SK-N-SH (cell line): ENCODE measurements around the gene THY1. TPM values are rescaled to one million over a fixed set of nuclear protein-coding genes. Genes with fewer than 3 reads are reported as not detected.

Experiments used
- CTCF ChIA-PET: fragments of 300-600, 350-600 bp; formaldehyde crosslinking; extraction: SDS; loops from one replicate; lab custom pipeline; 2021; lab: Yijun Ruan, JAX
- POLR2A ChIA-PET: fragments of 350-600 bp; sonication (Branson Sonifier 250); formaldehyde crosslinking; extraction: SDS; loops from one replicate; lab custom pipeline; 2020; ENCODE audit warnings: antibody characterized with exemption, inconsistent platforms; lab: Yijun Ruan, JAX
- DNase-seq: peaks from one replicate; pipeline ENCODE4 v3.0.0; 2012
- H2AFZ ChIP-seq: fragments of 200-600 bp; sonication (generic); 2 replicates; pipeline ENCODE4 v1.8.1; 2016; ENCODE audit warnings: antibody characterized with exemption, mild to moderate bottlenecking, low read depth
- H3F3A ChIP-seq: fragments of 200-600 bp; sonication (generic); replicated peaks from 2 replicates; pipeline ENCODE3; 2016; ENCODE audit warnings: antibody characterized with exemption, mild to moderate bottlenecking; ENCODE audit not compliant: insufficient read depth
- H3K27ac ChIP-seq, 2 experiments: fragments of 200-500 bp in 1 of 2; fragments of 200-600 bp in 1 of 2; sonication (Bioruptor generic) in 1 of 2; sonication (generic), shearing (Covaris generic) in 1 of 2; 2 replicates each; pipeline versions ENCODE4 v1.5.1 to v1.6.1; 2014 to 2016; ENCODE audit warnings: low read depth in 2 of 2, inconsistent platforms in 1 of 2, low read length in 1 of 2, mild to moderate bottlenecking in 1 of 2, mixed read lengths in 1 of 2
- H3K27me3 ChIP-seq: fragments of 200-600 bp; sonication (generic), shearing (Covaris generic); 2 replicates; pipeline ENCODE4 v1.6.1; 2016; ENCODE audit warnings: mixed run types; ENCODE audit not compliant: insufficient read depth
- H3K36me3 ChIP-seq, 2 experiments: fragments of 200-500 bp in 1 of 2; fragments of 200-600 bp in 1 of 2; sonication (Bioruptor generic) in 1 of 2; sonication (generic) in 1 of 2; replicated peaks in 1 of 2; 2 replicates each; pipeline versions ENCODE3 to v1.5.1; 2014 to 2016; ENCODE audit warnings: low read length in 1 of 2, mild to moderate bottlenecking in 1 of 2; ENCODE audit not compliant: insufficient read depth in 2 of 2, control insufficient read depth in 1 of 2
- H3K4me1 ChIP-seq, 2 experiments: fragments of 200-500 bp in 1 of 2; fragments of 200-600 bp in 1 of 2; sonication (Bioruptor generic) in 1 of 2; sonication (generic), shearing (Covaris generic) in 1 of 2; 2 replicates each; pipeline versions ENCODE4 v1.5.1 to v1.6.1; 2014 to 2016; ENCODE audit warnings: low read depth in 1 of 2, low read length in 1 of 2, mixed run types in 1 of 2; ENCODE audit not compliant: insufficient read depth in 2 of 2, control insufficient read depth in 1 of 2
- H3K4me2 ChIP-seq: fragments of 200-600 bp; sonication (generic), shearing (Covaris generic); 2 replicates; pipeline ENCODE4 v1.6.1; 2017; ENCODE audit warnings: mixed run types
- H3K4me3 ChIP-seq, 2 experiments: fragments of 200-500 bp in 1 of 2; fragments of 200-600 bp in 1 of 2; sonication (Bioruptor generic) in 1 of 2; sonication (generic), shearing (Covaris generic) in 1 of 2; 2 replicates each; pipeline versions ENCODE4 v1.5.1 to v1.8.1; 2014 to 2016; ENCODE audit warnings: low read depth in 2 of 2, inconsistent platforms in 1 of 2, low read length in 1 of 2, mild to moderate bottlenecking in 1 of 2, mixed read lengths in 1 of 2, moderate library complexity in 1 of 2
- H3K79me2 ChIP-seq: fragments of 200-600 bp; sonication (generic); 2 replicates; pipeline ENCODE4 v1.8.1; 2017; ENCODE audit warnings: mild to moderate bottlenecking; ENCODE audit not compliant: insufficient read depth
- H3K9ac ChIP-seq: fragments of 200-600 bp; sonication (generic); 2 replicates; pipeline ENCODE4 v1.6.1; 2017; ENCODE audit warnings: mixed run types
- H3K9me2 ChIP-seq: fragments of 200-600 bp; sonication (generic); 2 replicates; pipeline ENCODE4 v1.6.1; 2017; ENCODE audit warnings: mixed run types
- H3K9me3 ChIP-seq: fragments of 200-600 bp; sonication (generic); 2 replicates; pipeline ENCODE4 v1.6.1; 2017; ENCODE audit warnings: mixed run types, mild to moderate bottlenecking, moderate library complexity
- H4K20me1 ChIP-seq: fragments of 200-600 bp; sonication (generic); 2 replicates; pipeline ENCODE4 v1.6.1; 2017; ENCODE audit warnings: mild to moderate bottlenecking, mixed run types; ENCODE audit not compliant: insufficient read depth
- CTCF ChIP-seq: fragments of 200-600 bp; sonication (generic); IDR thresholded peaks from 2 replicates; pipeline ENCODE4 v1.6.1; 2017; ENCODE audit warnings: antibody characterized with exemption, mild to moderate bottlenecking, moderate library complexity
- ELF1 ChIP-seq: IDR thresholded peaks from 2 replicates; pipeline ENCODE4 v1.4.0; 2012
- EP300 ChIP-seq, 2 experiments: IDR thresholded peaks; 2 replicates each; pipeline versions ENCODE4 v1.4.0 to v1.6.1; 2012; ENCODE audit warnings: borderline replicate concordance in 1 of 2, low read depth in 1 of 2, low read length in 1 of 2
- EZH2phosphoT487 ChIP-seq: fragments of 200-600 bp; sonication (generic); IDR thresholded peaks from 2 replicates; pipeline ENCODE4 v1.6.1; 2017; ENCODE audit warnings: low read depth, mixed run types, mild to moderate bottlenecking, antibody characterized with exemption, moderate library complexity, borderline replicate concordance
- IRF3 ChIP-seq: fragments of 150-350 bp; IDR thresholded peaks from 2 replicates; pipeline ENCODE4 v1.6.1; 2016; ENCODE audit warnings: mild to moderate bottlenecking, low read depth, low read length
- JUND ChIP-seq: IDR thresholded peaks from 2 replicates; pipeline ENCODE4 v1.4.0; 2012
- MAX ChIP-seq: IDR thresholded peaks from 2 replicates; pipeline ENCODE4 v1.4.0; 2012; ENCODE audit warnings: low read depth
- MEF2A ChIP-seq: IDR thresholded peaks from 2 replicates; pipeline ENCODE4 v1.4.0; 2012; ENCODE audit warnings: low read depth, borderline replicate concordance
- NFIC ChIP-seq: IDR thresholded peaks from 2 replicates; pipeline ENCODE4 v1.4.0; 2012; ENCODE audit warnings: borderline replicate concordance
- PBX3 ChIP-seq: IDR thresholded peaks from 2 replicates; pipeline ENCODE4; 2012
- RFX5 ChIP-seq: IDR thresholded peaks from 2 replicates; pipeline ENCODE4 v1.6.1; 2012; ENCODE audit warnings: mild to moderate bottlenecking, improper control_type of control experiment, low read length
- WGBS: methylation state at CpG from one replicate; pipeline ENCODE4 v1.1.6; 2017; ENCODE audit warnings: low lambda C conversion rate; 5-methylcytosine and 5-hydroxymethylcytosine counted together
- polyA plus RNA-seq, 3 experiments: library from polyadenylated mRNA; depleted of rRNA; stranded (reverse); fragments of >200 nt; gene quantifications; 2 replicates each; pipeline ENCODE4 v1.2.3, GENCODE V29; 2012
- small RNA-seq, 7 experiments: library from RNA; depleted of rRNA; stranded (forward); fragments of <200 nt; gene quantifications; one replicate each; pipeline ENCODE3, GENCODE V24; 2012
- TF ChIP-seq, protein P1 (sequence below): IDR thresholded peaks from 2 replicates; pipeline ENCODE4 v1.4.0; 2012; ENCODE audit warnings: low read depth, borderline replicate concordance

The THY1 gene
- polyA plus RNA-seq, 1 of the 3 experiments (the other 2 are of a cell fraction), result 1,091 TPM

DNA sequence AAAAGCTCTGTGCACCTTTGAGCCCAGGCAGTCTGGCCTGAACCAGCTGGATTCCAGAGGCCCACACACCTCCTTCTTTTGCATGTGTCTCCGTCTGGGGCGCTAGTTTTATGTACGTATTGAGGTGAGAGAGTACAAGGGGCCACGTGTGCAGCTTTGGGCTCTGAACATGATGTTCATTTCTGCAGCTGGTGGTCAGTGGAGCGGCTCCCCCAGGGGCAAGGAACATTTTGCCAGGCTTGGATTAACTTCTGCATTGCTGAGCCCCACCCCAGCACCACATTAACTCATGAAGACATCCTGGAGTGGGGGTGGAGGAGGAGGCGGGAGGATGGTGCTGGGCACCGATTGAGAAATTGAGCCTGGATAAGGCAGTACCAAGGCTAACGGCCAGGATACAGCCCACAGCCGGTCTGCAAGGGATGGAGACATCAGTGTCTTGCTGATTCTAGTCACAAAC is 55.3 kb downstream of the THY1 start:
- POLR2A ChIA-PET, result no interaction called here
- H4K20me1 ChIP-seq, result no peaks in the 10 kb centered on the region
- TF ChIP-seq ELF1 (no peak), CTCF (no peak), IRF3 (no peak), NFIC (no peak), PBX3 (no peak), EZH2phosphoT487 (no peak), MEF2A (no peak), EP300 (IDR thresholded peaks at IDR 0.05; ENCODE audit: borderline replicate concordance in 1 of 2, low read depth in 1 of 2, low read length in 1 of 2) (no peak), RFX5 (no peak), MAX (no peak), JUND (no peak)
- TF ChIP-seq, protein P1, sequence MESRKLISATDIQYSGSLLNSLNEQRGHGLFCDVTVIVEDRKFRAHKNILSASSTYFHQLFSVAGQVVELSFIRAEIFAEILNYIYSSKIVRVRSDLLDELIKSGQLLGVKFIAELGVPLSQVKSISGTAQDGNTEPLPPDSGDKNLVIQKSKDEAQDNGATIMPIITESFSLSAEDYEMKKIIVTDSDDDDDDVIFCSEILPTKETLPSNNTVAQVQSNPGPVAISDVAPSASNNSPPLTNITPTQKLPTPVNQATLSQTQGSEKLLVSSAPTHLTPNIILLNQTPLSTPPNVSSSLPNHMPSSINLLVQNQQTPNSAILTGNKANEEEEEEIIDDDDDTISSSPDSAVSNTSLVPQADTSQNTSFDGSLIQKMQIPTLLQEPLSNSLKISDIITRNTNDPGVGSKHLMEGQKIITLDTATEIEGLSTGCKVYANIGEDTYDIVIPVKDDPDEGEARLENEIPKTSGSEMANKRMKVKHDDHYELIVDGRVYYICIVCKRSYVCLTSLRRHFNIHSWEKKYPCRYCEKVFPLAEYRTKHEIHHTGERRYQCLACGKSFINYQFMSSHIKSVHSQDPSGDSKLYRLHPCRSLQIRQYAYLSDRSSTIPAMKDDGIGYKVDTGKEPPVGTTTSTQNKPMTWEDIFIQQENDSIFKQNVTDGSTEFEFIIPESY, result no peak
- TF ChIP-seq, all 33 proteins: peak for 0
- Histone ChIP-seq H3K4me2 (no peak overlapping the region), H2AFZ (no peak overlapping the region), H3K27me3 (no peaks in the 10 kb centered on the region), H3K79me2 (no peaks in the 10 kb centered on the region), H3K36me3 (no peaks in the 10 kb centered on the region), H3F3A (no peaks in the 10 kb centered on the region), H3K9me2 (no peaks in the 10 kb centered on the region), H3K4me1 (peaks cover 24 to 87% of the 10 kb centered on the region in 2 experiments; a peak in 3 of 4 replicates), H3K4me3 (no peak overlapping the region), H3K9ac (no peak overlapping the region), H3K27ac (peak overlapping the region in 1 of 2 experiments; percentile 85; a peak in 1 of 4 replicates), H3K9me3 (no peaks in the 10 kb centered on the region)
- no peak for DNase-seq
- CTCF ChIA-PET, result interaction anchor here (1.1 to 22.5 kb wide), 7 partner anchors 11 to 110 kb away, joined by 3 to 390 read pairs (median 21); partner anchors contain the start of genes C1QTNF5 and USP2
- WGBS, result 89% methylated on average over 9 of the region's 9 CpGs

Small RNAs within 50 kb of the gene (small RNA-seq; reads per million reads assigned to genes)
- 0 reads per million in 7 experiments for gene AP003396.4

Other genes with a start within 250 kb of the THY1 start
- not detected in 2 replicates for gene NHERF4, start 237.7 kb downstream of the THY1 start, polyA plus RNA-seq (2012; rRNA removed)
- 9.5 and 10.4 TPM in 2 replicates for gene CBL, start 216.8 kb downstream of the THY1 start, polyA plus RNA-seq (2012; rRNA removed)
- gene MCAM, start 106.0 kb downstream of the THY1 start, polyA plus RNA-seq (2012; rRNA removed), result 22.8 and 28.4 TPM in 2 replicates
- 26.6 and 31.9 TPM in 2 replicates for gene RNF26, start 88.6 kb downstream of the THY1 start, polyA plus RNA-seq (2012; rRNA removed)
- gene C1QTNF5, start 82.3 kb downstream of the THY1 start, polyA plus RNA-seq (2012; rRNA removed), result 0.71 and 0.76 TPM in 2 replicates
- gene MFRP, start 76.5 kb downstream of the THY1 start, polyA plus RNA-seq (2012; rRNA removed), result not detected in 2 replicates
- 0.81 and 0.97 TPM in 2 replicates for gene USP2, start 41.5 kb downstream of the THY1 start, polyA plus RNA-seq (2012; rRNA removed)